Activated T-cell treated with anti-CD3 and anti-CD28 coated beads, Interleukin-2, amount 50 U/mL, for 24 hours (primary cell): ENCODE data around the gene FBXO41.

Experiments
- DNase-seq: peaks from one replicate; pipeline ENCODE4 v3.0.0-alpha.2; 2020
- H3K27ac Mint-ChIP-seq: 2 replicates; pipeline ENCODE4 v1.8.0; 2020; ENCODE audit warnings: mild to moderate bottlenecking, mixed read lengths
- H3K27me3 Mint-ChIP-seq: 2 replicates; pipeline ENCODE4 v1.8.0; 2020; ENCODE audit warnings: mixed read lengths
- H3K36me3 Mint-ChIP-seq: 2 replicates; pipeline ENCODE4 v1.8.0; 2020; ENCODE audit warnings: low read depth, mixed read lengths
- H3K4me1 Mint-ChIP-seq: 2 replicates; pipeline ENCODE4 v1.8.0; 2020; ENCODE audit warnings: low read depth, mixed read lengths
- H3K4me3 Mint-ChIP-seq: 2 replicates; pipeline ENCODE4 v1.8.0; 2020; ENCODE audit warnings: mild to moderate bottlenecking, moderate library complexity, mixed read lengths
- H3K9me3 Mint-ChIP-seq: 2 replicates; pipeline ENCODE4 v1.8.0; 2020; ENCODE audit warnings: mixed read lengths

Gene FBXO41

GRCh38 chr2:73259704-73260337 is 24.5 kb downstream of the FBXO41 start:
- H3K27me3 Mint-ChIP-seq, result no peaks in the 10 kb centered on the region
- peak overlapping the region; percentile 48 for H3K27ac Mint-ChIP-seq
- H3K4me3 Mint-ChIP-seq, result no peak overlapping the region
- DNase-seq, result no peak
- peaks cover 5% of the 10 kb centered on the region for H3K4me1 Mint-ChIP-seq
- no peaks in the 10 kb centered on the region for H3K9me3 Mint-ChIP-seq
- peaks cover 67% of the 10 kb centered on the region for H3K36me3 Mint-ChIP-seq

DNA sequence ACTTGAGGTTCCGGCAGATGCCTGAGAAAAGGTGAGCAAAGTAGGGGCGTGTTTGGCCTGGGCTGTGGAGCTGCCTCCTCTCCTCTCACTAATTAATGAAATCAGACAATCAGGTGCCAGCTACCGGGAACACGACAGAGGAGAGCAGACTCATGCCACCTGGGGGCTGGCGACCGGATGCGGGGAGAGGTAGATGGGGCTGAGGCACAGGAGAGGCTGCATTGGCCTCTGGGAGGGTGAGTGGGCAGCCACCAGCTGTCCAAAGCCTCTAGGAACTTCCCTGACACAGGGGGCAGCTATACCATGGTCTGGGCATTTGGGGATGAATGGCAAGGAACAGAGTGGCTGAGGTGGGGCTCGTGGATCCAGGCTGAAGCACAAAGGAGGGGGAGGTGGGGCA is 25.0 kb downstream of the FBXO41 start:
- Mint-ChIP-seq H3K9me3 (no peaks in the 10 kb centered on the region), H3K27ac (peak overlapping the region; percentile 48), H3K4me3 (no peak overlapping the region), H3K4me1 (peaks cover 5% of the 10 kb centered on the region), H3K36me3 (peaks cover 68% of the 10 kb centered on the region), H3K27me3 (no peaks in the 10 kb centered on the region)
- no peak for DNase-seq

GRCh38 chr2:73258913-73259215 is 25.4 kb downstream of the FBXO41 start:
- H3K27ac Mint-ChIP-seq, result peak overlapping the region; percentile 33
- H3K4me3 Mint-ChIP-seq, result no peak overlapping the region
- no peaks in the 10 kb centered on the region for H3K9me3 Mint-ChIP-seq
- H3K27me3 Mint-ChIP-seq, result no peaks in the 10 kb centered on the region
- H3K4me1 Mint-ChIP-seq, result peaks cover 5% of the 10 kb centered on the region
- peaks cover 68% of the 10 kb centered on the region for H3K36me3 Mint-ChIP-seq
- no peak for DNase-seq

DNA sequence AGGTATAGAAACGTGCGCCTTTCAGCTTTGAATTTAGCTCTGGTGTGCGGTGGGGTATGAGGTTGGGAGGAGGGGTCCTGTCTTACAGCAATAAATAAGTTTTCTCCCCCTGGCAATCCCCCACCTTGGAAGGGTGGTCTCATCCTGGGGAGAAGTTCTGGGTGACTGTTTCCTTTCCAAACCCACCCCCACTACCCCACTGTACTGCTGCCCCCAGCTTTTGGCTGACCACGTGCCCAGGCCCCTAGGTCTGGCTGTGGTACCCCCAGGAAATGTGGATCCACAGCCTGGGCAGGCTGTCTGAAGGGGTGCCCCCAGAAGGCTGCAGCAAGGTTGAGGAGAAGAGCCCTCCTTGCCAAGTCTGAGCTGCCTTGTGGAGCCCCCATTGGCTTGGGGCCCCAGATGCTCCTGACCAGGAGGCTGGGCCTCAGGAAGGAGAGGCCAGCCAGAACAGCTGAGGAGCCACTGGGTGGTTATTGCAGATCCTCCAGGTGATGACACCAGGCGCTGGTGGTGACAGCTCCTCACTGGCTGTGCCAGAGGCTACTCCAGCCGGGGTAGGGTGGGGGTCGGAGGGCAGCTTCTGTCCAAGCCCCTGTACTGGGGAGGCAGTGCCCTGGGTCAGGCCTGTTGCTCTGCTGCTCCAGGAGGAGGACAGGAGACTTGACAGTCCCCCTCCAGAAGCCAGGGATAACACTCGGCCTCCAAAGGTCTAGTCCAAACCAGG is 25.9 kb downstream of the FBXO41 start:
- Mint-ChIP-seq H3K27me3 (no peaks in the 10 kb centered on the region), H3K9me3 (no peaks in the 10 kb centered on the region), H3K4me1 (peaks cover 5% of the 10 kb centered on the region), H3K27ac (no peak overlapping the region), H3K4me3 (no peak overlapping the region), H3K36me3 (peaks cover 69% of the 10 kb centered on the region)
- no peak for DNase-seq

DNA sequence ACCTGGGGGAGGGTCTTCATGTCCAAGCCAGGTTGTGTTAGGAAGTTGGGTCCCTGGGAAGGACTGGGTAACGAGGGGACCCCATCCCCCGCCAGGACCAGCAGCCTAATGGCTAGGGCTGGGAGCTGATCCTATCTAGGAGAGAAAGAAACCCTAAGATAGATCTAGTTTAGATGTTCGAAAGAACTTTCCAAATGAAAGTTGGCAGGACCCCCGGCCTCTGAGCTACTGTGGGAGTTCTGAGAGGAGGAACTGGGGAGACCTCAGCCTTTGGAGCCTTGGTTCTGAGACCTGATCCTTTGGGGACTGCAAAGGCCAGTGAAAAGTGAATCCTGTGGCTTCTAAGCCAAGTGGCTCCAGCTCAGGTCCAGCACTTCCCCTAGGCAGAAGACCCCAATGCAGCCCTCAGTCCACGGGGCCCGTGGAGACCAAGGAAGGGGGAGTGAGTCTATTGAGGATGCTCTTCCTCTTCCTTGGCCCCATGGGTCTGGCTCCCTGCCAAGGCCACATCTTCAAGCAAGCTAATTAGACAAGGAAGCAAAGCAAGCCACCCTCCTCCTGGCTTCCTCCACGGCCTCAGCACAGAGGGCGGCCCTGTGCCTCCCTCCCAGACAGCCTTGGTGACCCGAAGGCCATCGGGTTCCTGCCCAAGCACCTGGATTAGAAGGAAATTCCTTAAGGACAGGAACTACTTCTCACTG is 26.7 kb downstream of the FBXO41 start:
- DNase-seq, result peak; percentile 42
- Mint-ChIP-seq H3K27me3 (no peaks in the 10 kb centered on the region), H3K27ac (no peak overlapping the region), H3K4me3 (no peak overlapping the region), H3K9me3 (no peaks in the 10 kb centered on the region), H3K36me3 (peaks cover 70% of the 10 kb centered on the region), H3K4me1 (peaks cover 5% of the 10 kb centered on the region)

DNA sequence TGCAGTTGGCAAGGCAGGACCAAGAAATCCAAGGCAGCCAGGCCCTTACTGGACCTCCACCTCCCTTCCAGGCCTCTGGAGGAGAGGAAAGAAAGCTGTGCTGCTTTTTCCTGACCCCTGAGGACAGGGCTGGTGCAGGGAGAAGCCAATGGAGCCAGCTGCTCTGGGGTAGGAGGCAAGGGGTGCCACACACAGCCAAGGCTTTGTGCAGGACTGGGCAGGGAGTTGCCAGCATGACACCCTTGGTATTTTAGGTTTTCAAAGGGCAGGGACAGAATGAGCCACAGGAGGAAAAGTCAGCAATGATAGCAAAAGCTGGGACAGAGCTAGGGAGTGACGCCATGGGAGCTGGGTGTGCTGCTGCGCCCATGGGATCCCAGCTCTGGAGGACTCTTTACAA is 27.3 kb downstream of the FBXO41 start:
- Mint-ChIP-seq H3K9me3 (no peaks in the 10 kb centered on the region), H3K36me3 (peaks cover 70% of the 10 kb centered on the region), H3K4me3 (no peak overlapping the region), H3K27ac (peak overlapping the region; percentile 58), H3K27me3 (no peaks in the 10 kb centered on the region), H3K4me1 (peaks cover 5% of the 10 kb centered on the region)
- peak; percentile 28 for DNase-seq

GRCh38 chr2:73256618-73256922 is 27.7 kb downstream of the FBXO41 start:
- peaks cover 71% of the 10 kb centered on the region for H3K36me3 Mint-ChIP-seq
- no peak for DNase-seq
- no peaks in the 10 kb centered on the region for H3K9me3 Mint-ChIP-seq
- H3K4me3 Mint-ChIP-seq, result no peak overlapping the region
- H3K4me1 Mint-ChIP-seq, result peaks cover 5% of the 10 kb centered on the region
- H3K27ac Mint-ChIP-seq, result peak overlapping the region; percentile 58
- no peaks in the 10 kb centered on the region for H3K27me3 Mint-ChIP-seq

DNA sequence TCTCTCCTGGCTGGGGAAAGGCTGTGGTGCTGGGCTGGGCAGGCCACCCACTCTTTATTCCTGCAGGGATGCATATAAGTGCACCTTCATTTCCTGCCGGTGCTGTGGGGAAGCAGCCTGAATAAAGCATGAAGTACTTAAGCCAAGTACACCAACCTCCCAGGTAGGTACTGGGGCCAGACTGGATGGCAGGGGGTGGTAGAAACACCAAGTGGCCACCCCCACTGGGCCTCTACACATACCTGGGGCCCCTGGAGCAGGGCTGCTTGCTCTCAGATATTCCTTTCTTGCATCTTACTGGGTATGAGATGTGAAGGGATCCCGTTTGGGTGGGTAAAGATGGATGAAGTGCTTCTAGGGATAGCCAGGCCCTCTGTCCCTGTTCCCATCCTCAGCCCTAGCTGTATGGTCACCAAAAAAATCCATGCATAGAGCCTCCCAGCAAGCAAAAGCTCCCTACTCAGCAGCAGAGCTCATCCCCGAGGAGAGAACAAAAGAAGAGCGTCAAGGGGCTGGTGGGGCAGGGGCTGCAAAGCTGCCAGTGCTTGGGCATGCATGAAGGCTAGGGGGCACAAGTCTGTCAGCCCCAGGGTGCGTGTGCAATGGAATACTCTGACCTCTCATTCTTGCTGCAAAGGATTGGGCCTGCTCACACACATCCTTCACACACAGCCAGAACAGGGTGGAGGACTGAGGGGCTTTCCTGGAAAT is 28.2 kb downstream of the FBXO41 start:
- no peaks in the 10 kb centered on the region for H3K9me3 Mint-ChIP-seq
- no peaks in the 10 kb centered on the region for H3K27me3 Mint-ChIP-seq
- no peak overlapping the region for H3K27ac Mint-ChIP-seq
- peaks cover 72% of the 10 kb centered on the region for H3K36me3 Mint-ChIP-seq
- peak; percentile 32 for DNase-seq
- no peak overlapping the region for H3K4me3 Mint-ChIP-seq
- peaks cover 5% of the 10 kb centered on the region for H3K4me1 Mint-ChIP-seq

DNA sequence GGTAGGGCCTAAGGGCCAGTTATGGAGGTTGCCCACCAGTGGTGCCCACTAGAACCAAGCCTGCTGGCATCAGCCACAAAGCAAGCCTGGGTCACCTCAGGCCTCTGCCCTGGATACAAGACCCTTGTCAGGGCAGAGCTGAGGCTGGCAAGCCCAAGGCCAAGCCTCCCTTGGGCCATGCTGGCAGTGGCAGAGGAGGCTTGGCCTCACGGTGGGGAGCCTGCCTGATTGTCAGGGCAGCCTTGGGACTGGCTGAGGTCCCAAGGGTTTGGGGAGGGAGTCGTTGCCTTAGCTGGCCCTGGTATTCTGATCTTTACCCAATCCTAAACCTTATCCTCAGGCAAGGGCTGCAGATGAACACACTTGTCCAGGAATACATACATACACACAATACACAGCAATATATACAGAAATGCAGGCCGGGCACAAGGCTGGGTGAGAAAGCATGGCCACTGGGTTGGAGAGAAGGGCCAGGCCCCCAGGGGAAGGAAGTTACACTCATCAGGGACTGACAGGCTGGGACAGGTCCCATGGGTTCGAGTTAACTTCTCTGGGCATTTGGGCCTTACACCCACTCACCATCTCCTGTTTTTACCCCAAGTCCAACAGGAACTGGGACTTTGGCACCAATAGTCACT is 29.2 kb downstream of the FBXO41 start:
- Mint-ChIP-seq H3K4me3 (no peak overlapping the region), H3K36me3 (peaks cover 74% of the 10 kb centered on the region), H3K27ac (peak overlapping the region; percentile 76), H3K4me1 (peaks cover 5% of the 10 kb centered on the region), H3K9me3 (no peaks in the 10 kb centered on the region), H3K27me3 (no peaks in the 10 kb centered on the region)
- peak; percentile 36 for DNase-seq

- H3K4me1 Mint-ChIP-seq, result peaks cover 5% of the 10 kb centered on the region
- H3K9me3 Mint-ChIP-seq, result no peaks in the 10 kb centered on the region
- no peak for DNase-seq
- peaks cover 74% of the 10 kb centered on the region for H3K36me3 Mint-ChIP-seq
- no peaks in the 10 kb centered on the region for H3K27me3 Mint-ChIP-seq
- no peak overlapping the region for H3K4me3 Mint-ChIP-seq
- peak overlapping the region; percentile 76 for H3K27ac Mint-ChIP-seq
Measured at GRCh38 chr2:73254343-73255006, 29.8 kb downstream of the FBXO41 start.

DNA sequence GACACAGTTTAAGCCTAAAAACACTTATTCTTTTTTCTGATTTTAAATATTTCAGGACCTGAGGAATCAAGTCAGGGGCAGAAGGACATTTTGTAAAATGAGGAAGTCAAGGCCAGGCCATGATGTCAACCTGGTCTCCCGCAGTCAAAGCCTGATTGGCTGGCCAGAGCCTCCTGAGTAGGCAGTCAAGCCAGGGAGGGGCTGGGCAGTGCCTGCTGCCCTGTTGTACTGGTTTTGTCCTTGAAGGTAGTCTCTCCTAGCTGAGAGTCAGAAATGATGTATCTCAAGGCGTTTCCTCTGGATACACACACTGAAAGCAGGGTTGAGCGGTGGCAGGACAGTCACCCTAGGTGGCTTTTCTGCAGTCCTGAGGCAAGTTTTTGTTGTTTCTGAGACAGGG is 30.4 kb downstream of the FBXO41 start:
- H3K9me3 Mint-ChIP-seq, result no peaks in the 10 kb centered on the region
- peak; percentile 29 for DNase-seq
- peak overlapping the region; percentile 76 for H3K27ac Mint-ChIP-seq
- peaks cover 74% of the 10 kb centered on the region for H3K36me3 Mint-ChIP-seq
- H3K4me3 Mint-ChIP-seq, result no peak overlapping the region
- H3K27me3 Mint-ChIP-seq, result no peaks in the 10 kb centered on the region
- H3K4me1 Mint-ChIP-seq, result peaks cover 4% of the 10 kb centered on the region

- Mint-ChIP-seq H3K27ac (peak overlapping the region; percentile 76), H3K4me3 (no peak overlapping the region), H3K4me1 (peaks cover 3% of the 10 kb centered on the region), H3K9me3 (no peaks in the 10 kb centered on the region), H3K27me3 (no peaks in the 10 kb centered on the region), H3K36me3 (peaks cover 74% of the 10 kb centered on the region)
- DNase-seq, result peak; percentile 22
Measured at GRCh38 chr2:73253400-73253799, 30.9 kb downstream of the FBXO41 start.

- Mint-ChIP-seq H3K4me1 (no peaks in the 10 kb centered on the region), H3K27ac (peak overlapping the region; percentile 76), H3K36me3 (peaks cover 83% of the 10 kb centered on the region), H3K27me3 (no peaks in the 10 kb centered on the region), H3K4me3 (no peak overlapping the region), H3K9me3 (no peaks in the 10 kb centered on the region)
- DNase-seq, result peak; percentile 29
Measured at GRCh38 chr2:73252238-73253027, 31.8 kb downstream of the FBXO41 start.
